DMS79 treated with DMSO at 0.1 percent for 48 hours (cell line): ENCODE data around the gene CYSTM1.

Experiments
- DNase-seq: peaks from one replicate; lab custom pipeline; 2025; lab: John Stamatoyannopoulos, UW

Gene CYSTM1

GRCh38 chr5:140238756-140239155, 63.8 kb downstream of the CYSTM1 start:
- DNase-seq, result no peak

GRCh38 chr5:140239461-140239860, 64.5 kb downstream of the CYSTM1 start:
- DNase-seq, result no peak

- DNase-seq, result no peak
These were observed 65.1 kb downstream of the CYSTM1 start for GRCh38 chr5:140239939-140240700.

- peak; percentile 42 for DNase-seq
These were observed 66.2 kb downstream of the CYSTM1 start for GRCh38 chr5:140240987-140241706.

GRCh38 chr5:140242099-140242498, 67.1 kb downstream of the CYSTM1 start:
- no peak for DNase-seq

GRCh38 chr5:140242890-140243585, 68.0 kb downstream of the CYSTM1 start:
- peak; percentile 2 for DNase-seq

- DNase-seq, result peak; percentile 88
These were observed 68.8 kb downstream of the CYSTM1 start for GRCh38 chr5:140243706-140244250.

GRCh38 chr5:140244525-140245025, 69.6 kb downstream of the CYSTM1 start:
- DNase-seq, result peak; percentile 39

- DNase-seq, result no peak
These were observed 70.4 kb downstream of the CYSTM1 start for GRCh38 chr5:140245341-140245740.

- no peak for DNase-seq
These were observed 70.9 kb downstream of the CYSTM1 start for GRCh38 chr5:140245926-140246325.

- no peak for DNase-seq
These were observed 71.6 kb downstream of the CYSTM1 start for GRCh38 chr5:140246378-140247122.

GRCh38 chr5:140248414-140248813, 73.4 kb downstream of the CYSTM1 start:
- DNase-seq, result no peak

GRCh38 chr5:140249536-140249935, 74.5 kb downstream of the CYSTM1 start:
- DNase-seq, result no peak

GRCh38 chr5:140250386-140250785, 75.4 kb downstream of the CYSTM1 start:
- DNase-seq, result no peak

- no peak for DNase-seq
These were observed 76.6 kb downstream of the CYSTM1 start for GRCh38 chr5:140251527-140251973.

- DNase-seq, result peak; percentile 1
These were observed 77.6 kb downstream of the CYSTM1 start for GRCh38 chr5:140252470-140253126.

- DNase-seq, result no peak
These were observed 79.0 kb downstream of the CYSTM1 start for GRCh38 chr5:140253985-140254384.

- no peak for DNase-seq
These were observed 80.6 kb downstream of the CYSTM1 start for GRCh38 chr5:140255460-140256157.

GRCh38 chr5:140256726-140257125, 81.7 kb downstream of the CYSTM1 start:
- no peak for DNase-seq

- no peak for DNase-seq
These were observed 83.0 kb downstream of the CYSTM1 start for GRCh38 chr5:140258016-140258415.
